NCI-H146 treated with DMSO at 0.1 percent for 48 hours (cell line): Measurements from ENCODE around the gene CRB2.

Experiments used
- DNase-seq: peaks from one replicate; lab custom pipeline; 2025; ENCODE audit not compliant: unreplicated experiment; lab: John Stamatoyannopoulos, UW

CRB2 gene

DNA sequence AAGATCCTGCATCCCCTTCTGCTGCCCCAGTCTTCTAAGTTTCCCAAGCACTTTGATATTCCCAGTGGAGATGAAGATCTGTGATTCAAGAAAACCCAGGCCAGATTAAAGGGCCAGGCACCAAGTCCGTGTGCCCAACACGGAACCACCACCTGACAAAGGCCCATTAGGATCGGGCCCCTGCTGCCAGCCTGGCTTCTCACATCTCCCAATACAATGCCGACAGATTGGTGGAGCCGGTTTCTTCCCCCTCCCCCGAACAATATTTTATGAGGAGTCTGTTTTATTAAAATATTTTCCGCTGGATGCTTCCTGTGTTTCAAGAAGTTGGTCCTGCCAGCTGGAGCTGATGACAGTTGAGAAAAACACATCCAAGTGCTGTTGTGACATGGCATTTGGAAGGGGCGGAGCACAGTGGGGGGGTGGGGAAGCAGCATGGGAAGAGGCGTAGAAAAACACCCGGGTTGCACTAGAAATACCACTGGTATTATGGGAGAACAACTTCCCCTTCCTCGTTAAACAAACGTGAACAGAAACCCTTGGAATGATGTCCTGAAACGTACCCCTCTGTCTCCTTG is 45.0 kb downstream of the CRB2 start:
- no peak for DNase-seq

DNA sequence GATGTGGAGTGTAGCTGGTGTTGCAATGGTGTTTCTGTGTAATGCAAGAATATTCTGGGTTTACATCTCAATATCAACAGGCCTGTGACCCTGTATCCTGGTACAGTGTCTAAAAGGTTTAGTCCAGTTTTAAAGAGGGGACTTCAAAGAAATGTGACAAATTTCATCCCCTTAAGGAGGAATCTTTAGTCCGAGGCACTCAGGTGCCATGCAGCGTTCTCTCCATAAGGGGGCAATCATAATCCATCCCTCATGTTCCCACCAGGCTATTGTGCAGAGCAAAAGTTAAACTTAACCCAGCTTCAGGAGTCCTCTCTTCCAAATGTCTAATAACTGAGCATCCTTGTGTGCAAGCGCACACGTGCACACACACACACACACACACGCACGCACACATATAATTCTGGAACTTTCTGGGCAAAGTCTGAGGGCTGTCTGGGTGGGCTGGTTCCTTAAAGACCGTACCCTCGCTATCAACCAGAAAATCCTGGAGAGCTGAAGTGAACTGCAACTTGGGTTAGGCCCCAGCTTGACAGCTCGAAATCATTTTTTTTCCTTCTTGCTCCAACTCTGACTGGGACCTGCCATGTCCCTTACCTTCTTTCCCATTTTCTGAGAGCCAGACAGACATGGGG is 46.0 kb downstream of the CRB2 start:
- peak; percentile 3 for DNase-seq

DNA sequence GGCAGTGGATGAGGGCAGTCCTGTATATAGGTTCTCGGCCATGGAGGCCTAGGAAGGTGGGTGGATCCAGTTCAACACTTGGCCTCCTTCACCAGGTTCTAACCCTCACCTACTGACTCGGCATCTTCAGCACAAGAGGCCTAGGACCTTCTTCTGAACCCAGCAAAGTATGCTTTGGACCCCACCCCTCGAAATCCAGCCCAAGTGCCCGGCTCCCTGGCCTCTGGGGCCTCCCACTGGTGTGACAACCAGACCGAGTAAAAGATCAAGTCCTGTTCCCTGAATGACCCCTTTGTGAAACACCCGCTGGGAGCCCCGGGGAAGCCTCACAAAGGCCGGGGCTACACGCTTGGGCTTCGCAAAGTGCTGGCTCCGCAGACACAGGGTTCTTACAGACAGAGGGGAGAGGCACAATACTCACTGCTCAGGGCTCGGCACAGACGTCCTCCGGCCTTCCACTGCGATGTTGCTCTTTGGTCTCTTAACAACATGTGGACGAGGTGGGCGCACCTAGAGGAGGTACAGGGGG is 47.0 kb downstream of the CRB2 start:
- DNase-seq = no peak

DNA sequence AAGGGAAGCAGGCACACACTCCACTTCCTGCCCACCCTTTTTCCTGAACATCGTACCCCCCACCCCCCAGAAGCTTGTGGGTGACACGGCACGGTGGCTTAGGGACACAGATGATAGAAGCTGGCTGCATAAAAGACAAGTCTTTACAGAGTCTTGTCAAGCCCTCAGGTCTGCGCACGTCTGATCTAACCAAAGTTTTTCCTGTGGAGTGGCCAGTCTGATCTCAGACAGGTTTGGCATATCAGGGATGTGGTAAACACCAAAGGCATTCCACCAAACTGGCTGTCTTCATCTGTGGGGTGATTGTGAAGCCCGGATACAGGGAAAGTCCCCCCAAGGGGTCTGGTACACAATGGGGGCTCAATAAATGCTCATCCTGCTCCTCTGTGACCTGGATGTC is 50.0 kb downstream of the CRB2 start:
- no peak for DNase-seq

DNA sequence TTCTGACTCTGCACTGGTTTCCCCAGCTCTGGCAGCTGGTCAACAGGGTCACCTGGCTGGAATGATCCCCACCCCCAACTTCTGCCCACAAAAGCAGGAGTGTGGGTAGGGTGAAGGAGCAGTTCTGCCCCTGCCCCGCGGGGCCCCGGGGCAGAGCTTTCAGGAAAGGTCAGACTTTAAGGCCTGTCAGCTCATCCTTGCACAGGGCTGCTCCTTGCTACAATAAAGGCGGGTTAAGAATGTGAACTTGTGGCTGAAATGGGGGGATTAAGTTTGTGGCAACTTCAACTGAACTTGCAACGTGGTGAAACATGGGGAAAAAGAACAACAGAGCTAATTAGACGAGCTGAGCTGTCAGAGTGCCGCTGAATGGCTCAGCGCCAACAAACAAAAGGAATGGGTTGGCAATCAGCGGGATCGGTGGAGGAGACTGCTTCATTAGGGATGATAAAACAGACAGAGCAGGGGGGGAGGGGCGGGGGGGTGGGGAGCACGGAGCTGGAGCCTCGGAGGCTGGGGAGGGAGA is 50.8 kb downstream of the CRB2 start:
- DNase-seq = no peak

DNA sequence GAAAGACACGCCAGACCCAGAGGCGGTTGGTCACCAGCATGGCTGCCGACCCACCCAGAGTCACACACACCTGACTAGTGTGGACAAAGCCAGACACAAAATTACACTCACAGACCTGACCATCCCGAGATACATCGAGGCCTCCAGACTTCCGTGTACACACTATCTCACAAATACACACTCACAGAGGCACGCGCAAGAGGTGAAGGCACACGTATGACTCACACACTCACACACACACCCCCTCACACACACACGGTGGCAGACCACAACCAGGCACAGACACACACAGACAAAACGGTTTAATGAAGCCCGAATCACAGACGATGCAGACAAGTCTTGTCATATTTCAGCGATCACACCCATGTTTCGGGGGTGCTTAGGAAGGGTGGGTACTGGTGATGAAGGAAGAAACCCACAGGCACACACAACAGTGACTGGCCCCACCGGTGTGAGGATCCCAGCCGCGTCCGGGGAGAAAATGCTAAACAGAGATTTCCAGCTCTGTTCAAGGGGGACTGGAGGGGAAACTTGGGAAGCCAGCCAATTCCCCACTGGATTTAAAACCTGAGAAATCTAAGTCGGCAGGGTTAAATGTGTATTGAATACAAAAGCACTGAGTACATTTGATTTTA is 51.3 kb downstream of the CRB2 start:
- no peak for DNase-seq

DNA sequence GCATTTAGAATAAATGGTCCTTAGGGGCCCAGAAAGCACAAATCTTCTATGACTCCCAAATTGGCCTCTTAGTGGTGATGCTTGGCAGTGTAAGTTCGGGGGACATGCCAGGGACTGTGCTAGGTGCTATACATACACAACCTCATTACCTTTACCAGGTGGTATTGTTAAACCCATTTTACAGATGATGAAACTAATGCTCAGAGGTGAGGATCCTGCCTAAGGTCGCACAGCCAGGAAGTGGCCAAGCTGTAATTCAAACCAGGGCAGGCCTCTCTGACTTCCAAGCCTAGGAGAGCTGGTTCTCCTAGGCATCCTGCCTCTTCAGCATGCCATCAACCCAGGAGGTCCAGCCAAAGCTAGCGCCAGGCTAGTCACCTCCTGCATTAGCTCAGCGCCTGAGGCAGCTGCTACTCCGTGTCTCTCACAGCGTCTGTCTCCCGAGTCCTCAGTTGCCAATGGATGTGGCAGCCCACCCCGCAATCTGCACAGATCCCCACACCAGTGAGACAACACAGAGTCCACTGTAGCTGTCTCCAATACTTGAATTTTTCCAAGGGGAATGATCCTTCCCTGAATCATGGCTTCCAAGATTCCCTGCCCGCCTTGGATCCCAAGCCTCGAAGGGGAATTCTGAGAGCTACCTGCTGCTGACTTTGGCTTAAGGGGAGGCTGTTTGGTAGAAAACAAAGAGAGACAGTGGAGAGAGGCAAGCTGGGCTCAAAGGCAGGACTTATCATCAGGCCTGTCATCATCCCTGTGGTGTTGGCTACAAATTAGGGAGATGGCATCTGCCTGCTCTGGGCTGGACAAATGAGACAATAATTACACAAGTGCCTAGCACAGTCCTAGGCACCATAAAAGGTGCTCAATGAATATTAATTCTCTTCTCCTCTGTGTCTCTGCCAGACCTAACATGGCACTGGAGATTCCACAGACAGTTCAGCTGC is 52.6 kb downstream of the CRB2 start:
- no peak for DNase-seq

DNA sequence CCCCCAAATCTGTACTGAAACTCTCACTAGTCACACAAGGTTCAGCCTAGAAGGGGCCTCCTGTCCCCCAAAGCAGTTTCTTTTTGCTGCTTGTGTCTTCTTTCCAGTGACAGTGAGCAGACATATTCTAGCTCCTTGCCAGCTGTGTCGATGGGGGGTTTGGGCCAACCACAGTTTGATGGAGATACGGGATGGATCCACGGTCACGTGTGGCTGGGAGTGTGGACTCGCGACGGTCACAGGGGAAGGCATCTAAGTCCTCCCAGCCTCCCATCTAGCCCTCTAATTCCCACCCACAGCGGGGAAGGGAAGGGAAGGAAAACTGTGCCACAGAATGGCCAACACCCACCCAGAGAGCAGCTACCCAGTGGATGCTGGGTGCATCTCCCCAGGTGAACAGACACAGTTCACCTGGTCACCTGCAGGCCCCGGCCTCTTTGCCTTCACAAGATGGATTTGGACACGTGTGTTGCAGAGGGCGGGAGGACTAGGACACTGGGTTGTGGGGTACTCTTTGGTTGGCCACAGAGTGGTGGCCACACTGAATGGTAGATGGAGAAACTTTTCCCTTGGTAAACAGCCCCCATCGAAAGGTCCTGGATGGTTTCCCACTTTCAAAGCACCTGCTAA is 54.4 kb downstream of the CRB2 start:
- DNase-seq = no peak

DNA sequence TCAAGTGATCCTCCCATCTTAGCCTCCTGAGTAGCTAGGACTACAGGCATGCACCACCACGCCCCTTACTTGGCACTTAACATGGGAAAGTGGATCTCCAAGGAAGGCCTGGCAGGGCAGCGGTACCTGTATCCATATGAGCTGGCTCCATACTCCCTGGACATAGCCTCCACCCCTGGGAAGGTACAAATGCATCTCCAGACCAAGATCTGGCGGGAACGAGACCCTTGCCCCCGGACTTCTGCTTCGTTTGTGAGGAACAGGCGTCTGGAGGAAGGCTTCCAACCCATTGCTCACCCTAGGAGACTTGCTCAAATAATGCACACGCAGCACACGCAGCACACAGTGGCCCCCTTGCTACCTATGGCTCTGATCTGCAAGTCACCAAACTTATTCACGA is 55.2 kb downstream of the CRB2 start:
- DNase-seq = no peak

DNA sequence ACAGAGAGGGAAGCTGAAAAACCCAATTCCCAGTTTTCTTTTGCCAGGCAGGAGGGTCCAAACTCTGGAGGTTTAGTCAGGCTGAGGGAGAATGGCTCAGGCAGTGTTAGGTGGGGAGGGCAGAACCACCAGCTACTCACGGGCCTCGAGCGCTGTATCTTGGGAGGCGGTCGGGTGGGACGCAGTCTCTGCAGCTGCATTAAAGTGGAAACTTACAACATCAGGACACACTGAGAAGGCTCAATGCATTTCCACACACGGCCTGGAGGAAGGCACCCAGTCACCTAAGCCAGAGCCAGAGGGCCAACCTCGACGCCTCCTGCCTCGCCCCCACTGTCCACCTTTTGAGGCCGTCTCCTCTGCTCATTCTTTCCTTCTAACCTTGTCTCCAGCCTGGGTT is 55.6 kb downstream of the CRB2 start:
- DNase-seq = no peak

DNA sequence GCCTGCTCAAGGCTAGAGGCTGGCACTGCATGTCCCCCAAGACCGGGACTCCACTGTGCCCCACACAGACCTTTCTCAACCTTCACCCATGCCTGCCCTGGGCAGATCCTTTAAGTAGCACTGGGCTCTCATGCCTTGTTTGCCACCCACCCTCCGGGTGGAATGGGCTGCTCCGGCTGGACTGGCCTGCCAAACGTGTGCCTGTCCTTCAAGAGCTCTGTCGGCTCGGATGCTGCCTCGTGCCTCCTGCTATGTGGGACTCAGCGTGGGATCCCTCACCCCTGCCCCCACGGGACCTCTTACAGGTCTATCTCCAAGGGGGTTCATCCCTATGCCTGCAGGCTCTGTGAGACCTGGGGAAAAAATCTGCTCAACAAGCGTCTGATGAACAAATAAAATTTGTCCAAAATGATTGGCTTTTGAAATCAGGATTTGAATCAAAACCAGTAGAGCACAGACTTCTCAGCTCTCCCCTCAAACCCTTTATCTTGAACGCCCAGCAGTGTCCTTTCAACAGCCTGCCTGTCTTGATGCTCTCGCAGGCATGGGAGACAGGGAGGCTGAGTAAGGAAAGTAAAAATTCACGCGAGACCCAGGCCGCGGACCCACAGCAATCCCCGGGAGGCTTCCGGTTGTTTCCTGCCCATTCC is 56.3 kb downstream of the CRB2 start:
- no peak for DNase-seq

DNA sequence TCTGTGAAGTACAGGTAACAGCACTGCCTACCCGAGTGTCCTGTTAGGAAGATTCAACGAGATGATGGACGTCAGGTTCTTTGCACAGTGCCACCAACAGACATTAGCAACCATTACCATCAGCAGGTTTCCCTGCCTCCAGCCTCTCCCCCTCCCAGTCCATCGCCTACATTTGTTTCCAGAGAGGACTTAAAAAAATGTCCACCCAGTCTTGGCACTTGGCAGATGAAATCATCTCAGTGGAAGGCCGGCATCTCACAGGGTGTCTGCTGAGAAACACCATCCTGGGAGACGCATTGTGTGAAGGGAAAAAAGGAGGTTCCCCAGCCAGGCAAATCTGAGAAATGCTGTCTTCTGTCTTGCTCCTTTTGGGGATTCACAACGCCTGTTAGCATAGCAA is 58.2 kb downstream of the CRB2 start:
- no peak for DNase-seq

DNA sequence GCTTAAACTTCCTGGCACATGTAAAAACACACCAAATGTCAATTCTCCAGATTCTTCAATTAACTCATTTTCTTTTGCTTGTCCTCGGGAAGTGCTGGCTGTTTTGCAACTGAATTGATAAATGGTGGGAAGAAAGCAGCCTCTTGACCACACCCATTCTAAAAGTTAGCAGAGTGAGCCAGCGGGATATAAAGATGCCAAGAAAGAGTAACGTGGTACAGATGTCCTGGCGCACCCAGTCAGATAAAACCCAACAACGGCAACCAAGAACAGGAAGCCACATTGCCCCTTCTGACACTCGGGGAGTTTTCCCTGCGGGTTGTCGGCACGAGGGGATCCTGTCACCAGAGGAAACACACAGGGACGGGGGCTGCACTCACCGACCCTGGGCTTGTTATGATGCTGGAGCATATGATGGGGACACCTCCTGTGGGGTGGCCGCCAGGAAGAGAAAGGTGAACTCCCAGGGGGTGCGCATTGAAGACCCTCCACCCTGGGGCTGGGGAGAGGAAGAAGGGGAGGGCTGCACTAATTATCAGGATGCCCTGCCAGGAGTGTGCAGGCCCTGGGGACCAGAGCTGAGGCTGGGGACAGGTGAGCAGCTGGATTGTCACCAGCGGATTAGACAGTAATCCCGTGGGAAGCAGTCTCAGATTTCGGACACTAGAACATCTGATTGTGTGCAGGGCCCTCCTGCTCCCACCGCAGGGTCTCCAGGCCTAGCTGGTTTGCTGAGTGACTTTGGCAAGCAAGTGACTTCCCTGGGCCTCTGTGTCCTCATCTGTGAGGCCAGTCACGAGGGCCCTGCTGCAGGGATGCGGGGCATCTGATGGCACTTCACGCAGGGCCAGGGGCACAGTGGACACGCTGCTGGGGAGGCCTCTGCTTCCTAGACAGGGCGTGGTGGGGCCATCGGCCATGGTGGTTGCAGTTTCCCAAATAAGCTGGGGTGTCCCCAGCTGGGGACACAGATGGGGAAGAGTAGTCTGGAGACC is 59.2 kb downstream of the CRB2 start:
- DNase-seq = no peak

DNA sequence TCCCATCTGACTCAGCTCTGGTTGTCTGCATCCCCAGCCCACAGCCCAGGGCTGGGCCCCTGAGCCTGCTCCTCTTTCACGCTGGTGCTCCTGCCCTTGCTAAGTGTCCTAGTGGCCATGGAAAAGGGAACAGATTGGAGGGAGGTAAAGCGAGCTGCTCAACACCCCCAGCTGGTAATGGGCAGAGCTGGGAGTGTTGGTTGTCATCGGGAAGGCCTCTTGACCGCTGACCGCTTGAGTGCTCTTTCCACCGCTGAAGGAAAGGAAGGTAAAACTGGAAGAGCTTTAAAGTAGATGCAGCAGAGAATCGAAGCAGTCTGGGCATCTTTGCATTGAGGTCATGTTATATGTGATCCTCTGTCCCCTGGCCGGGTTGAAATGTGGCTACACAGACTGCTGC is 60.2 kb downstream of the CRB2 start:
- no peak for DNase-seq

DNA sequence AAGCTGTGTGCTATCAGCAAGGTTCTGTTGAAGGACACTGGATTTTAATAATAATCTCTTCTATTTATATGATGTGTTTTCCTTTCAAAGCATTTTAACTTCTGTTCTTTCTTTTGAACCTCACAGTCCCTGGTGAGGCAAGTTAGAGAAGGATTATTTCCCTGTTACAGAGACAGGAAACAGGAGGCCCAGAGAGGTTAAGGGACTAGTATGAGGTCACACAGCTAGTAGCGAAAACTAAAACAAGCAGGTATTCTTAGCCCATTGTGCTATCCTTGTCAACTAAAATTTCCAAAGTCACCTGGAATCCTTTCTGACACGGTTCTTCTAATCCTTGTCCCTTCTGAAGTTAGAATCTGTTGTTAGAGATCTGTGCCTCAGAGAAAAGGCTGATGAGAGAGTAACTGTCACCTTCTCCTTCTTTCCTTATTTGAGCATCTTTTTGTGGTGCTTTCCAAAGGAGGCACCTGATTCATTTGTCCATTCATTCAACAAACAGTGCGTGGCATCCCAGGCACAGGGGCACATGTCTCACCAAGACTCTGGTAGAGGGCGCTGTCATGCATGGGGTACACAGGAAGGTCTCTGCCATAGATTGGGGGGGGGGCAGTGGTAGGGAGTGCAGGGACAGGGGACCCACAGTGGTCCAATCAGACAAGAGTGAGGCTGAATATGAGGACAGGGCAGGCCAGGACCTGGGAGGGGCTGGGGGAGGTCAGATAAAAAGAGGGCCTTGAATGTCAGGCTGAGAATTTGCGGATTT is 61.5 kb downstream of the CRB2 start:
- DNase-seq = no peak

DNA sequence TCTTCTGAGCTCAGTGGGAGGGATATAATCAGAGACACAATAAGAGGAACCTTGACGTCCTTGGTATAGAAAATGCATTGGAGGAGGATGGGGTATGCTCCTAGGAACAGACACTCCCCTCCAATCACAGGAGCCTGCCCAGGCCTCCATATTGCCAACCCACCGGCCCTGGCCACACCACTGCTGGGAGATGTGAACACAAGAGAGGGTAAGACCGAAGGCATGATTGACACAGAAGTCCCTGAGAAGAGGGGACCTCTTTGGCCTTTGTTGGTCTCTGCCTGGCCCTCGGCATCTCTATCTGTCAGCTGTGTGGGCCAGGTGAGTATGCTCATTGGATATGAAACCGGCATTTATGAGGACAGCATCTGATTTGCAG is 62.0 kb downstream of the CRB2 start:
- no peak for DNase-seq

DNA sequence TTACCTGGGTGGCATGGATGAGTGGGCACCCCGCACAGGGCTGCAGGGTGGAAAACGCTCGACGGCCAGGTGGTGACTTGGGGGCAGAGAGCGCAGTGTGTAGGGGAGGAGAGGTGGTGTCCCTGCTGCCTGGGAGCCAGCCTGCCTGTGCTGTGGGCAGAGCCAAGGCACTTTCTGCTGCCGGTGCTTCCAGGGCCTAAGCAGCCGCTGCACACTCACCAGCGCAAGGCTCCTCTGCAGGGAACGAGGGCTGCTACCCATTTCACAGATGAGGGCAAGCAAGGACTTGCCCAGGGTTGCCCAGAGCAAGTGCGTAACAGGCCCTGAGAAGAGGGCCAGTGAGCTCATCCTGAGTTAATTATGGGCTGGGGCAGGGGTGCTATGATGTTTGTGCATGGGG is 62.5 kb downstream of the CRB2 start:
- no peak for DNase-seq

DNA sequence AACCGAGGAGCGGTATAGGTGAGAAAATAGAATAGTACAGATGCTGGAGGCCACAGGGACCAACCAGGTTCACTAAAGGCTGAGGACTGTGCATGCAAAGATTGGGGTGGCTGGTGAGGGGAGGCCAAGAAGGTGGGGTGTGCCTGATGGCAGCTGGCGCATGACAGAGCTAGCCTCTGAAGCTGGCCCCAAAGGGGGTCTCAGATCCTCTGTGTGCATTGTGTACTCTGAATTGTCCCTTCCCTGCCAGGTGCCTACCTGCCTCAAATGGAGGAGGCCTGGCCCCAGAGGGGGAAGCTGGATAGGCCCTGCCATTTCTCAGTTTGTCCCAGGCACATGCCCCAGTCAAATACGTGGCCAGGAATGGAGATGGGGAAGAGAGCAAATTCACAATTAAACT is 63.1 kb downstream of the CRB2 start:
- DNase-seq = no peak
